Activated CD8-positive, alpha-beta T cell treated with anti-CD3 and anti-CD28 coated beads for 36 hours (primary cell): Measurements from ENCODE around the gene FGD5. TPM values are rescaled to one million over a fixed set of nuclear protein-coding genes. Genes with fewer than 3 reads are reported as not detected.
A peak's percentile ranks its signal among the peaks of the same experiment; 100 is the strongest.

Experiments used
- ATAC-seq: fragments of 200-7000 bp; cut with Tn5 transposase; one replicate; pipeline ENCODE4 v1.10.0; 2021; ENCODE audit warnings: mild to moderate bottlenecking, moderate library complexity
- CTCF ChIA-PET: fragments of 350-600 bp; sonication (Branson Sonifier 250); formaldehyde crosslinking; loops from one replicate; lab custom pipeline; 2021; ENCODE audit warnings: antibody characterized with exemption; lab: Charles Lee
- POLR2A ChIA-PET: fragments of 350-600 bp; sonication (Branson Sonifier 250); formaldehyde crosslinking; loops from one replicate; lab custom pipeline; 2021; ENCODE audit warnings: antibody characterized with exemption; lab: Charles Lee
- DNase-seq: peaks from one replicate; pipeline ENCODE4 v3.0.0-alpha.2; 2020
- H3K27ac Mint-ChIP-seq: one replicate; pipeline ENCODE4 v1.8.0; 2021; ENCODE audit warnings: mild to moderate bottlenecking, mixed read lengths
- H3K27me3 Mint-ChIP-seq: one replicate; pipeline ENCODE4 v1.8.0; 2021; ENCODE audit warnings: mixed read lengths
- H3K36me3 Mint-ChIP-seq: one replicate; pipeline ENCODE4 v1.8.0; 2021; ENCODE audit warnings: low read depth, mixed read lengths
- H3K4me1 Mint-ChIP-seq: one replicate; pipeline ENCODE4 v1.8.0; 2021; ENCODE audit warnings: low read depth, mixed read lengths
- H3K4me3 Mint-ChIP-seq: one replicate; pipeline ENCODE4 v1.8.0; 2021; ENCODE audit warnings: mild to moderate bottlenecking, moderate library complexity, mixed read lengths
- H3K9me3 Mint-ChIP-seq: one replicate; pipeline ENCODE4 v1.8.0; 2021; ENCODE audit warnings: mixed read lengths
- CTCF ChIP-seq: fragments of 200-600 bp; IDR thresholded peaks from one replicate; pipeline ENCODE4 v1.8.0; 2022; ENCODE audit warnings: antibody characterized with exemption, mild to moderate bottlenecking
- intact Hi-C: fragments of 100-400 bp; cut with micrococcal nuclease; formaldehyde crosslinking; loops from one replicate; pipeline ENCODE4 v1.10.0; 2022
- total RNA-seq, 2 experiments: library from RNA; stranded (reverse); gene quantifications; one replicate each; pipeline ENCODE4 v1.2.3, GENCODE V29; 2021

The FGD5 gene
- total RNA-seq, 2 experiments from 2014 or later = not detected

- ATAC-seq (no peak), DNase-seq (no peak)
- Mint-ChIP-seq H3K36me3 (peaks cover 22% of the 10 kb centered on the region), H3K9me3 (no peaks in the 10 kb centered on the region), H3K27me3 (no peaks in the 10 kb centered on the region), H3K4me1 (peaks cover 38% of the 10 kb centered on the region), H3K27ac (no peak overlapping the region), H3K4me3 (no peak overlapping the region)
- POLR2A ChIA-PET = interaction anchor here (1.6 kb wide), 1 partner anchor 9 kb away, joined by 4 read pairs; no protein-coding TSS in a partner anchor
- intact Hi-C loops = no loop called here
- no peak for TF ChIP-seq CTCF
- CTCF ChIA-PET = interaction anchor here (1.5 kb wide), 1 partner anchor 39 kb away, joined by 3 read pairs; no protein-coding TSS in a partner anchor
Measured at GRCh38 chr3:14950274-14950673, 131.5 kb downstream of the FGD5 start.

- TF ChIP-seq CTCF = no peak
- ATAC-seq (no peak), DNase-seq (no peak)
- intact Hi-C loops = no loop called here
- ChIA-PET CTCF (interaction anchor here (0.9 to 1.8 kb wide), 6 partner anchors 8 to 94 kb away, joined by 3 to 4 read pairs (median 3); no protein-coding TSS in a partner anchor), POLR2A (interaction anchor here (2.2 kb wide), 1 partner anchor 10 kb away, joined by 9 read pairs; the partner anchor contains the start of gene NR2C2)
- Mint-ChIP-seq H3K4me1 (peaks cover 60% of the 10 kb centered on the region), H3K36me3 (peaks cover 14% of the 10 kb centered on the region), H3K27me3 (no peaks in the 10 kb centered on the region), H3K27ac (no peak overlapping the region), H3K9me3 (no peaks in the 10 kb centered on the region), H3K4me3 (no peak overlapping the region)
Measured at GRCh38 chr3:14957153-14957552, 138.4 kb downstream of the FGD5 start.

DNA sequence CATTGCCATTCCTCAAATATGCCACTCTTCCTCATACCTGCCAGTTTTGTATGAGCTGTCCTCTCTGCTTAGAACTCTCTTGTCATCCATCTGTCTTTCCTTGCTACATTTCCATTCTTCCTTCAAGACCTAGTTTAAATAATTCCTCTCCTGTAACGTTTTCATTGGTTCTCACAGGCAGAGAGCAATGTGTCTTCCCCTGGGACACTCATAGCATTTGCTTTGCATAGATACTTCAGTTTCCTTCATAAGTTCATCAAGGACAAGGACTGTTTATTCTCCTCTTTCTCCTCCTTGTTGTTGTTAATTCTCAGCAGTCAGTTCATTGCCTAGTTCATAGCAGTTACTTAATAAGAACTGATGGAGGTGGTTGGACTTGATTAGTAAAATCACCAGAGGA is 139.2 kb downstream of the FGD5 start:
- no peak for TF ChIP-seq CTCF
- intact Hi-C loops = no loop called here
- no peaks in the 10 kb centered on the region for H3K27me3 Mint-ChIP-seq
- no peak for DNase-seq
- peaks cover 59% of the 10 kb centered on the region for H3K4me1 Mint-ChIP-seq
- H3K36me3 Mint-ChIP-seq = peaks cover 15% of the 10 kb centered on the region
- H3K4me3 Mint-ChIP-seq = no peak overlapping the region
- CTCF ChIA-PET = interaction anchor here (1.2 to 1.8 kb wide), 2 partner anchors 8 to 37 kb away, joined by 3 to 4 read pairs; no protein-coding TSS in a partner anchor
- no peaks in the 10 kb centered on the region for H3K9me3 Mint-ChIP-seq
- ATAC-seq = no peak
- peak overlapping the region; percentile 27 for H3K27ac Mint-ChIP-seq
- POLR2A ChIA-PET = interaction anchor here (0.8 to 2.2 kb wide), 2 partner anchors 9 to 11 kb away, joined by 3 to 9 read pairs; partner anchors contain the start of gene NR2C2

GRCh38 chr3:14959359-14959943 is 140.7 kb downstream of the FGD5 start:
- Mint-ChIP-seq H3K36me3 (peaks cover 15% of the 10 kb centered on the region), H3K4me3 (peak overlapping the region; percentile 76), H3K27me3 (no peaks in the 10 kb centered on the region), H3K27ac (peak overlapping the region; percentile 89), H3K4me1 (peaks cover 56% of the 10 kb centered on the region), H3K9me3 (no peaks in the 10 kb centered on the region)
- ATAC-seq (peak; percentile 77), DNase-seq (peak; percentile 27)
- CTCF ChIA-PET = no interaction called here
- POLR2A ChIA-PET = interaction anchor here (1.1 to 2.2 kb wide), 2 partner anchors 9 to 13 kb away, joined by 4 to 9 read pairs; partner anchors contain the start of gene NR2C2
- intact Hi-C loops = no loop called here
- TF ChIP-seq CTCF = no peak

DNA sequence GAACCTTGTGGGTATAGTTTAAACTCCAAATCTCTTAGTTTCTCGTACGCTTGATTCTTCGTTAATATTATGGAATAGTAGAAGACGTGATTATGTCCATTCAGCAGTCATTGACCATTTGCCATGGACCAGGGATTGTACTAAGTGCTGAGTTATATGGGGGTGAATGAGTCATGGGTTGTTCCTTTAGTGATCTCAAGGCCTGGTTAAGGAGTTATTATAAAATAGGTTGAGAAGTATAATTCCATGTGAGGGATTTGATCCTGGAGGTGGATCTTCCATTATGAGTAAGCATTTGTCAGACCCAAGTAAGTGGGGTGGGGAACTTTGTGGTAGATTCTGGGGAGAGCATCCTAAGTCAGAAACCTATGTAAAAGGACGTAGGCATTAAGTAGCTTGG is 144.0 kb downstream of the FGD5 start:
- intact Hi-C loops = no loop called here
- ChIA-PET CTCF (no interaction called here), POLR2A (interaction anchor here (1.3 kb wide), 1 partner anchor 16 kb away, joined by 3 read pairs; the partner anchor contains the start of gene NR2C2)
- Mint-ChIP-seq H3K36me3 (peaks cover 32% of the 10 kb centered on the region), H3K27ac (no peak overlapping the region), H3K4me3 (no peak overlapping the region), H3K4me1 (peaks cover 30% of the 10 kb centered on the region), H3K9me3 (no peaks in the 10 kb centered on the region), H3K27me3 (no peaks in the 10 kb centered on the region)
- DNase-seq = no peak
- no peak for ATAC-seq
- TF ChIP-seq CTCF = no peak
